A204.1 (cell line): ENCODE data around the gene CCDC81.
"Not testable (repeated sequence)": the region's sequence is repeated elsewhere in the genome, so short reads cannot be mapped to it uniquely, and the experiment has no call there.

Source experiments
- FAIRE-seq: peaks from 2 replicates; lab custom pipeline; 2012; peaks lifted over from hg19 to GRCh38; lab: Jason Lieb, UNC

CCDC81 gene

GRCh38 chr11:86374586-86374985 is at the start of gene CCDC81:
Gene CCDC81, plus strand, starts transcription at chr11:86374887. Its CDS starts 277 bp downstream, at chr11:86375164.
- FAIRE-seq: no peak

GRCh38 chr11:86335131-86335767 is 39.4 kb upstream of the CCDC81 start:
- FAIRE-seq: no peak

GRCh38 chr11:86337227-86337626 is 37.5 kb upstream of the CCDC81 start:
- no peak for FAIRE-seq

DNA sequence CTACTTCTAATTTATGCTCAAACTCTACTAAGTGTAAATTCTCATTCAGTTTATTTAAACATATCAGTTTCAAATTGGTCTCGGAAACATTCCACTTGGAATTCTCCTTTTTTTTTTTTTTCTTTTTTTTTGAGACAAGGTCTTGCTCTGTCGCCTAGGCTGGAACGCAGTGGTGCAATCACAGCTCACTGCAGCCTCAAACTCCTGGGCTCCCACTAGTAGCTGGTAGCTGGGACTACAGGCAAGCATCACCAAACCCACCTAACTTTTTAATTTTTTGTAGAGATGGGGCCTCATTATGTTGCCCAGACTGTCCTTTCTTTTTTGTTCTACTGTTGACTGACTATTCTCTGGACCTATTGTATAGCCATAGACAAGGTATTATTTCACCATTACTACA is 33.3 kb upstream of the CCDC81 start:
- no peak for FAIRE-seq

GRCh38 chr11:86346513-86346912 is 28.2 kb upstream of the CCDC81 start:
- FAIRE-seq: no peak

DNA sequence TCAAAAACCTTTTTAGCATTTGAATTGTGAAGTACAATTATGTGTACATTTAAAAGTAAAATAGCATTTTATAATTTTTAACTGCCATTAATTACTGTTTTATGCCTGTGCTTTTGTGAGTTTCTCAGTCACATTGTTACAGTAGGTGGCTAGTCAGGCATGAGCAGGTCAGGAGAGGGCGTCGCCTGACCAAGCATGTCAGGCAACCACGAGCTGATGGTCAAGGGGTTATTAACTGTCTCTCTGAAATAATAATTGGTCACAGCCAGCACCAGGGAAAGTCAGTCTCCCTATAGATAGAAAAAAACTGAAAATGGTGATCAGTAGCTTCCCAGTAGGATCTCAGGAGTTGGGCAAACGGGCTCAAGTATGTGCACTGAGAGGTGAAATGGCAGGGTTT is 19.4 kb upstream of the CCDC81 start:
- no peak for FAIRE-seq

DNA sequence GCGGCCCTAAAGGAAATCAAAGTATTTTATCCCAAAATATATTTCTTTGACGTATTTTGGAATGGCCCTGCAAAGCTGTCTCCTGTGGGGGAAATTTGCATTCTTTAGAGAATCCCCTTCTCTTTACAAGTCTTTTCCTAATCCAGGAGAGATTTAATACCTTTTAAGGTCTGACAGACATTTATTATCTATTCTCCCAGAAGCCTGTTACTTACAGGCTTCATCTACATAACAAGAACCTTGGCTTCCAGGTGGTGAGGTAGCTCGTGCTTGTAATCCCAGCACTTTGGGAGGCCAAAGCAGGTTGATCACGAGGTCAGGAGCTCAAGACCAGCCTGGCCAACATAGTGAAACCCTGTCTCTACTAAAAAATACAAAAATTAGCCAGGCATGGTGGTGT is 17.3 kb upstream of the CCDC81 start:
- not testable (repeated sequence) for FAIRE-seq

DNA sequence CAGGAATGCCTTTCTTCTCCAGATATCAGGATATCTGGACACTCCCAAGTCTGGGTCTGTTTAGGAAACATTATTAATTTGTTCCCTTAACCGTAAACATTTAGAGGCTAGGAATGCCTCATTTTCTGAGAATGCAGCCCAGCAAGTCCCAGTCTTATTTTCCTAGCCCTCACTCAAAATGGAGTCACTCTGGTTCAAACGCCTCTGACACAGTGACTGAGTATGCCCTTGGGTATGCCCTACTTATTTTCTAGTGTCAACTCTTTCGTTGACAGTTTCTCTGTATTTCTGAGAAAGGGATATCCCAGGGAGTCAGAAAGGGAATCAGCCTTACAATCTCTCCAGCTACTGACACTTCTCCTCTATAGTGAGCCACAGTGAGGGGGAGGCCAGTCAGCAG is 16.0 kb upstream of the CCDC81 start:
- FAIRE-seq: no peak

DNA sequence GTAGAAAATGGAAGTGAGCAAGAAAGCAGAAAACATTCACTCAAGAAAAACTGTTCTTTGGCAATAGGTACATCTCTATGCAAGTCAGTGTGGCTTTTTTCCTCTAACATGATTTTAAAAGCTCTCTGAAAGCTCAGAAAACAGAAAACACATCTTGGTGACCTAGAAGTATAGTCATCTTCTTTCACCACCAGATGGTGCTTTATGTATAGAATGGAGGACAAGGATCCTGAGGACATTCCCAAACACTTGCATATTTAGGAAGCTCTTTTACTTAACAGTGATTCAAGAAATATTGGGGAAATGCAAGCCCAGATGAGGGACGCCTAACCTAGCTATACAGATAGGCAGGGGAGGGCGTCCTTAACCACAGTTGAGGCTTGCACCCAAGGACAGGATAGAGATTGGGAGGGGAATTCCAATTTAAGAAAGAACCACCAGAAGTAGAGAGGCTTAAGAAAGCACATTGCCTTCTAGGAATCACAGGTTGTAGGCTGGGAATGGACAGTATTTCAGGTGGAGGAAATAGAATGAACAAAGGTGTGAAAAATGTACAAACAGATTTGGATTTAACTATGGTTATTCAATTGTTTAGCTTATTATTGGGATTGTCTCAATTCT is 13.8 kb upstream of the CCDC81 start:
- peak; percentile 94 for FAIRE-seq

GRCh38 chr11:86363424-86363823 is 11.3 kb upstream of the CCDC81 start:
- peak; percentile 41 for FAIRE-seq

GRCh38 chr11:86365546-86365945 is 9.1 kb upstream of the CCDC81 start:
- no peak for FAIRE-seq

- FAIRE-seq: no peak
Measured at GRCh38 chr11:86369668-86370067, 5.0 kb upstream of the CCDC81 start.

DNA sequence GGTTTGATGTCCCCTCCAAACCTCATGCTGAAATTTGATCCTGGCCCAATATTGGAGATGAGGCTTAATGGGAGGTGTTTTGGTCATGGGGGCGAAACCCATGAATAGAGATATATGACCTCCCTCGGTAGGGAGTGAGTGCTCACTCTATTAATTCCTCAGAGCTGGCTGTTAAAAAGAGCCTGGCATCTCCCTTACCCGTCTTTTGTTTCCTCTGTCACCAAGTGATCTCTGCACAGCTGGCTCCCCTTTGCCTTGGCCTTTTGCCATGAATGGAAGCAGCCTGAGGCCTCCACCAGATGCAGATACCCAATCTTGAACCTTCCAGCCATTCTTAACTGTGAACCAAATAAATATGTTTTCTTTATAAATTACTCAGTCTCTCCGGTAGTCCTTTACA is 4.5 kb upstream of the CCDC81 start:
- FAIRE-seq: no peak

DNA sequence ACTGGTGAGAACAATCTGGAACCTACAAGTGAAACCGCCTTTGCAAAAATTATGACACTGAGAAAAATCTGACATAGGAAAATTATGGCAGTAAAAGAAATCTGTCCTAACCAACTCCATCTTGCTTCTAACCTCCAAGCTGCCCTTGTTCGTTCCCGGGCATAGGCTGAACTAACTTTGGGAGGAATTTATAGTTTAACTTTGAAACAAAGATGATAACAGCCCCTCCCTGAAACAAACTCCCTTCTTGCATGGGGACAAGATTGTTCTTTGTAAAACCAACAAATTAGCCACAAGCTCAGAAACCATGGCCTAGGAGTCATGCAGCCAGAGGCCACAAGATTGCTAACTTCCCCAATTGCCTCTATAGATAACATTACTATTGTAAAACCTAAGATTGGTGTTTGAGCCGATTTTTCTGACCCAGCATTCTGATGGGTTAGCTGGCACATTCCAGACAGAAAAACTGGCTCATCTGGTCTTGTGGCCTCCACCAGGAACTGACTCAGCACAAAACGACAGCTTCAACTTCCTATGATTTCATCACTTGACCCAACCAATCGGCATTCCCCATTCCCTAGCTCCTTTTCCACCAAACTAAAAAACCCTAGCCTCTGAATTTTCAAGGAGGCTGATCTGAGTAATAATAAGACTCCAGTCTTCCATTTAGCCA is 3.6 kb upstream of the CCDC81 start:
- FAIRE-seq: no peak

- no peak for FAIRE-seq
Measured at GRCh38 chr11:86372041-86372440, 2.6 kb upstream of the CCDC81 start.

DNA sequence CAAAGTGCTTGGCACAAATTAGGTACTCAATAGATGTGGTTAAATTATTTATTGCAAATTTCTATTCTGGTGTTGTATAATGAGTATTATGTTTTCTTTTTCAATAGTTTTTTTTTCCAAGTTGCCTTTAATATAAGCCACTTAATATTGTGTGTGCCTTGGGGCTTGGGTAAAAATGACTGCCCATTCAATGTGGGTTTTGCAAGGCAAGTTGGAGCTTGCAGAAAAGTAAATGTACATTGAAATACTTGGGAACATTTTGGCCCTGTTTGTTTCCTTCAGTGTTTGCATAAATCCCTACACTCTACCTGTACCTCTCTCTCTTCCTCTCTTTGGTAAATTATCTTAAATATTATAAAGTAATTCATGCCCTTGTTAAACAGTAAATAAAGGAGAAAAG is 2.1 kb upstream of the CCDC81 start:
- FAIRE-seq: no peak

DNA sequence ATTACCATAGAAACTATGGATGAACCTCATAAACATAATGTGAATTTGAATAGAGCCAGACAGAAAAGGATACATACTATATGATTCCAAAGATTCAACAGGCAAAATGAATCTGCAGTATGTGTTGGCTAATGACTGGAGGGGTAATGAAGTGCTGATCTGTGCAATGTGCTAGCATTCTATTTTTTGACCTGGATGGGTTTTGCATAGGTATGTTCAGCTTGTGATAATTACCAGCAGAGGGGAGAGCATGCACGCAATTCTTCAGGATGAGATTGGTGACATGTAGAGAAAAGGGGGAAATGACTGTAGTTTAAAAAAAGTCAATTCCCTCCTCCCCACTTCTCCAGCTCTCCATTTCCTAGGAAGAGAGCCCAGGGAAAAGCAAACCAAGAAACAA is 618 bp upstream of the CCDC81 start:
- no peak for FAIRE-seq

DNA sequence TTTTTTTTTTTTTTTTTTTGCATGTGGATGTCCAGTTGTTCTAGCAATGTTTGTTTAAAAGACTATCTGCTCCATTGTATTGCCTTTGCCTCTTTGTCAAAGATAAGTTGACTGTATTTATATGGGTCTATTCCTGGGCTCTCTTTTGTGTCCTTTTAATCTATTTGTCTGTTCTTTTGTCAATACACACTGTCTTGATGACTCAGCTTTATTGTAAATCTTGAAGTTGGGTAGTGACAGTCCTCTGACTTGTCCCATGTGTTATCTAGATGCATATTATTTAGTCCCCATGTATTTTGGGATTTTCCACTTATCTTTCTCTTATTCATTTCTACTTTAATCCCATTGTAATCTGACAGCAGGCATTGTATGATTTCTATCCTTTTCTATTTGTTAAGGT is 3.3 kb downstream of the CCDC81 start:
- FAIRE-seq: no peak

GRCh38 chr11:86380295-86381059 is 5.8 kb downstream of the CCDC81 start:
- FAIRE-seq: no peak

DNA sequence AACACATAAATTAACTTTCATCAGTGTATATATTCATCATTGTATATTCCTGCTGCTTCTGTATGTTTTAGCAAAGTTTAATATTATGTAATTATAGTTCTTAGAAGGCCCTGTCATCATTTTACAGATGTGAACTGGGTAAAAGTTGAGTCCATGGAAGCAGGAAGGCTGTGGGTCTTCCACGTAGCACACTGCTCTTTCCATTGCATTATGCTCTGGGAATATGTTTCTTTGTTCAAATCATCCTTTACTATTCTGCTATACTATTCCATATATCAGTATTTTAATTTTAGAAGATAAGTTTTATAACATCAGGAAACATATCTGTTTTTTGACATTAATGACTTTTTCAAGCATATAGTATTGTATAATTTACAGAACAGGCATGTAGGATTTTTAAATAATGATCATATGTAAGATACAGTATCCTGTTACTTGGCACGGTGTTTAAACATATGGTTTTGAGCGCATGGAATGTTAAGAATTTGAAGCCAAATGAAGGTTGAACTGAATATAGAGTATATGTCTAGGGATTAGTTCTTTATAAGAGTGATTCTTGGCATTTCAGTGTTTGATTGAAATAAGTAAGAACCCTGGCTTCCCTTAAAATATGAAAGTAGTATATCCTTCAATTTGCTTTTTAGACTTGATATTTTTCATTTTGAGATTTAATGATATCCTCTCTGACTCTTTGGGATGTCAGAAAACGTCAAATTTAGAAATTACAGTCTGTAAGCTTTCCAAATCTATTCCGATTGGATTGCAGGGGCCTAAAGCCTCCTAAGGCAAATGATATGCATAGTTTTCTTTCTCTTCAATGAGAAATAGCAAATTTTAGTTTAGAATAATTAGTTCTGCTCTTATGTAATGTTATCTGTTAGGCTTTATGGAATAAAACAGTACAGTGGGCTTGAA is 8.6 kb downstream of the CCDC81 start:
- FAIRE-seq: no peak

- no peak for FAIRE-seq
Measured at GRCh38 chr11:86386283-86386682, 11.6 kb downstream of the CCDC81 start.

- FAIRE-seq: no peak
Measured at GRCh38 chr11:86386746-86387145, 12.1 kb downstream of the CCDC81 start.
